ENCODE data around the gene MAML3.

The MAML3 gene

DNA sequence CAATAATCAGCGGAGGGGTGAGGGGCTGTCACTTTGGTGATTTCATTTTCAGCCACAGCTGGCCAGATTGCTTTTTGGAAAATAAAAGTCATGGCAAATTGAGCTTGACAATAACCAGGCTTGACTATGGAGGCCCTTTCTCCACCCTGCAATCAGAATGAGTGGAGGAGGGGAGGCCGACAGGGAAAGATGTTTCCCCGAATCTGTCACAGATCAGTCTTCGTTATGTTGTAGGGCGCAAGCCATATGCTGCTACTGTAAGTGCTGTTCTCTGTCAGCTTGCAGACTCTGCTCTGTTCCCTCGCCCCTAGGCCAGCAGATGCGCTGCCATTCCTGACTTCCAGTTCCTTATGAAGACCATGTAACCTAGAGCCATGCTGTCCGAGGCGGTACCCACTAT, 374.3 kb downstream of the MAML3 start:
- no peak overlapping the region for H3K4me3 ChIP-seq (ENCODE audit: low read depth, low read length)
- DNase-seq (ENCODE audit: low read depth), result no peak
- TF ChIP-seq MYC (IDR thresholded peaks at IDR 0.05; ENCODE audit: low read depth, low read length) (no peak), POLR2A (IDR thresholded peaks at IDR 0.05; ENCODE audit: extremely low read depth, insufficient read length) (no peak), MAX (IDR thresholded peaks at IDR 0.05; ENCODE audit: low read depth, low read length) (no peak)
- TF ChIP-seq, protein P1, sequence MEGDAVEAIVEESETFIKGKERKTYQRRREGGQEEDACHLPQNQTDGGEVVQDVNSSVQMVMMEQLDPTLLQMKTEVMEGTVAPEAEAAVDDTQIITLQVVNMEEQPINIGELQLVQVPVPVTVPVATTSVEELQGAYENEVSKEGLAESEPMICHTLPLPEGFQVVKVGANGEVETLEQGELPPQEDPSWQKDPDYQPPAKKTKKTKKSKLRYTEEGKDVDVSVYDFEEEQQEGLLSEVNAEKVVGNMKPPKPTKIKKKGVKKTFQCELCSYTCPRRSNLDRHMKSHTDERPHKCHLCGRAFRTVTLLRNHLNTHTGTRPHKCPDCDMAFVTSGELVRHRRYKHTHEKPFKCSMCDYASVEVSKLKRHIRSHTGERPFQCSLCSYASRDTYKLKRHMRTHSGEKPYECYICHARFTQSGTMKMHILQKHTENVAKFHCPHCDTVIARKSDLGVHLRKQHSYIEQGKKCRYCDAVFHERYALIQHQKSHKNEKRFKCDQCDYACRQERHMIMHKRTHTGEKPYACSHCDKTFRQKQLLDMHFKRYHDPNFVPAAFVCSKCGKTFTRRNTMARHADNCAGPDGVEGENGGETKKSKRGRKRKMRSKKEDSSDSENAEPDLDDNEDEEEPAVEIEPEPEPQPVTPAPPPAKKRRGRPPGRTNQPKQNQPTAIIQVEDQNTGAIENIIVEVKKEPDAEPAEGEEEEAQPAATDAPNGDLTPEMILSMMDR (IDR thresholded peaks at IDR 0.05; ENCODE audit: low read depth, low read length), result no peak

GRCh38 chr4:139777757-139778156, 376.2 kb downstream of the MAML3 start:
- TF ChIP-seq, protein P1 (IDR thresholded peaks at IDR 0.05; ENCODE audit: low read depth, low read length), result no peak
- TF ChIP-seq POLR2A (IDR thresholded peaks at IDR 0.05; ENCODE audit: extremely low read depth, insufficient read length) (no peak), MYC (IDR thresholded peaks at IDR 0.05; ENCODE audit: low read depth, low read length) (no peak), MAX (IDR thresholded peaks at IDR 0.05; ENCODE audit: low read depth, low read length) (no peak)
- DNase-seq (ENCODE audit: low read depth), result no peak
- no peak overlapping the region for H3K4me3 ChIP-seq (ENCODE audit: low read depth, low read length)

GRCh38 chr4:139776235-139776634, 377.7 kb downstream of the MAML3 start:
- no peak overlapping the region for H3K4me3 ChIP-seq (ENCODE audit: low read depth, low read length)
- DNase-seq (ENCODE audit: low read depth), result no peak
- TF ChIP-seq MAX (IDR thresholded peaks at IDR 0.05; ENCODE audit: low read depth, low read length) (no peak), MYC (IDR thresholded peaks at IDR 0.05; ENCODE audit: low read depth, low read length) (no peak), POLR2A (IDR thresholded peaks at IDR 0.05; ENCODE audit: extremely low read depth, insufficient read length) (no peak)
- TF ChIP-seq, protein P1 (IDR thresholded peaks at IDR 0.05; ENCODE audit: low read depth, low read length), result no peak

DNA sequence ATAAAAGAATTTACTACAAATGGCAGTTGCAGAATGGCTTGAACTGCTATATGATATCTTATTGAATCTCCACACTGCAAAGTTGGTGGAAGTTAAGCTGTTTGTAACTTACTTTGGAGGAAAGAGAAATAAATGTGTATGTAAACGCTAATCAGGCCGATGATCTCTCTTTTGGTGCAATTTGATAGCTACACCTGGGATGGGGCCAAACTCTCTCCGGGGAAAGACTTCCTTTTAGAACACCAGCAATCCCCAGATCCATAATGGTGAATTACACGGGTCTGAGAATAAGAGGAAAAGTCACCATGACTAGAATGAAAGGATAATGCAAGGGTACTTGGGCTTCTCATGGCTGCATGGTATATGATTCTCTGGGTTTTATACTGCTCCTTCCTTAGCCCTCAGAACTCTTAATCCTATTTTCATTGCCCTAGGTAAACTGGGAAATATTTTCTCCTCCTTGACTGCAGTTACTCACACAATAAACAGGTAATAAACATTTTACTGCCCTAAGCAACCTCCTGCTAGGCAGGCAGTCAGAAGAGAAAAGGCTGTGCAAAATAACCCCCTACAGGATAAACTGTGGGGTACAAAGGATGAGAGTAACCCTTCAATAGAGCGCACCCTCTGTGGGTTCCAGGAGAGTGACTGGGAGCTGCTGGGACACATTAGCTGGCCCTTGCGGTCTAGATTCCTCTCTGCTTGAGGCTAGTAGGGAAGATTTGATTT, 379.1 kb downstream of the MAML3 start:
- TF ChIP-seq POLR2A (IDR thresholded peaks at IDR 0.05; ENCODE audit: extremely low read depth, insufficient read length) (no peak), MYC (IDR thresholded peaks at IDR 0.05; ENCODE audit: low read depth, low read length) (no peak), MAX (IDR thresholded peaks at IDR 0.05; ENCODE audit: low read depth, low read length) (no peak)
- TF ChIP-seq, protein P1 (IDR thresholded peaks at IDR 0.05; ENCODE audit: low read depth, low read length), result no peak
- no peak for DNase-seq (ENCODE audit: low read depth)
- no peak overlapping the region for H3K4me3 ChIP-seq (ENCODE audit: low read depth, low read length)

- DNase-seq (ENCODE audit: low read depth), result no peak
- TF ChIP-seq, protein P1 (IDR thresholded peaks at IDR 0.05; ENCODE audit: low read depth, low read length), result no peak
- no peak for TF ChIP-seq MAX (IDR thresholded peaks at IDR 0.05; ENCODE audit: low read depth, low read length)
- no peak overlapping the region for H3K4me3 ChIP-seq (ENCODE audit: low read depth, low read length)
These were observed 380.2 kb downstream of the MAML3 start for GRCh38 chr4:139773560-139774318.

Measured in NB4 (cell line).